MG63 (cell line): ENCODE results near the gene TMCO6. TPM values are rescaled to one million over a fixed set of nuclear protein-coding genes. Genes with fewer than 3 reads are reported as not detected.
"Not testable (repeated sequence)": the region's sequence is repeated elsewhere in the genome, so short reads cannot be mapped to it uniquely, and the experiment has no call there.

ENCODE experiments used
- DNase-seq: peaks from one replicate; pipeline ENCODE4 v3.0.0-alpha.2; 2020
- H3K27me3 ChIP-seq: fragments of 250-450 bp; sonication (Bioruptor Pico); 2 replicates; pipeline ENCODE4 v1.5.1; 2020; ENCODE audit warnings: mild to moderate bottlenecking, moderate library complexity
- H3K36me3 ChIP-seq: fragments of 250-450 bp; sonication (Bioruptor Pico); 2 replicates; pipeline ENCODE4 v1.5.1; 2020; ENCODE audit warnings: mild to moderate bottlenecking, moderate library complexity
- H3K4me3 ChIP-seq: fragments of 250-450 bp; sonication (Bioruptor Pico); 2 replicates; pipeline ENCODE4 v1.5.1; 2020; ENCODE audit warnings: mild to moderate bottlenecking, moderate library complexity
- H3K9me3 ChIP-seq: fragments of 250-450 bp; sonication (Bioruptor Pico); 2 replicates; pipeline ENCODE4 v1.5.1; 2020; ENCODE audit warnings: mild to moderate bottlenecking, moderate library complexity
- total RNA-seq: library from RNA; depleted of rRNA; stranded (reverse); fragments of >200 nt; shearing (Covaris generic); gene quantifications from 2 replicates; pipeline ENCODE4 v1.2.3, GENCODE V29; 2014; ENCODE audit warnings: low replicate concordance; rRNA removed

TMCO6 gene
- total RNA-seq = 5.5 and 10.7 TPM in 2 replicates

- H3K36me3 ChIP-seq = peaks cover 34% of the 10 kb centered on the region
- no peaks in the 10 kb centered on the region for H3K27me3 ChIP-seq
- H3K4me3 ChIP-seq = peak within 1 kb of the TSS; percentile 89
- DNase-seq = peak; percentile 99
- no peaks in the 10 kb centered on the region for H3K9me3 ChIP-seq
Measured at GRCh38 chr5:140639148-140639981, at the start of gene TMCO6. TMCO6 (plus strand) TSS chr5:140639451; CDS start chr5:140639528, 77 bp downstream.

GRCh38 chr5:140590861-140591260 lies 48.4 kb upstream of the TMCO6 start:
- Histone ChIP-seq H3K36me3 (no peaks in the 10 kb centered on the region), H3K27me3 (no peaks in the 10 kb centered on the region), H3K4me3 (no peak overlapping the region), H3K9me3 (no peaks in the 10 kb centered on the region)
- DNase-seq = no peak

- DNase-seq = peak; percentile 43
- H3K9me3 ChIP-seq = no peaks in the 10 kb centered on the region
- H3K36me3 ChIP-seq = no peaks in the 10 kb centered on the region
- no peaks in the 10 kb centered on the region for H3K27me3 ChIP-seq
- no peak overlapping the region for H3K4me3 ChIP-seq
Measured at GRCh38 chr5:140591747-140592372, 47.4 kb upstream of the TMCO6 start.

GRCh38 chr5:140593070-140593469 lies 46.2 kb upstream of the TMCO6 start:
- not testable (repeated sequence) for H3K9me3 ChIP-seq, H3K27me3 ChIP-seq, H3K4me3 ChIP-seq, H3K36me3 ChIP-seq, DNase-seq

GRCh38 chr5:140594169-140594568 lies 45.1 kb upstream of the TMCO6 start:
- no peaks in the 10 kb centered on the region for H3K36me3 ChIP-seq

GRCh38 chr5:140595538-140596300 lies 43.5 kb upstream of the TMCO6 start:
- no peaks in the 10 kb centered on the region for H3K36me3 ChIP-seq
- H3K4me3 ChIP-seq = no peak overlapping the region
- H3K9me3 ChIP-seq = no peaks in the 10 kb centered on the region
- DNase-seq = no peak
- H3K27me3 ChIP-seq = no peaks in the 10 kb centered on the region

More at GRCh38 chr5:140594169-140594568, 45.1 kb upstream of the TMCO6 start:
- no peaks in the 10 kb centered on the region for H3K9me3 ChIP-seq
- H3K27me3 ChIP-seq = no peaks in the 10 kb centered on the region
- no peak for DNase-seq
- no peak overlapping the region for H3K4me3 ChIP-seq

- Histone ChIP-seq H3K9me3 (no peaks in the 10 kb centered on the region), H3K4me3 (no peak overlapping the region), H3K27me3 (no peaks in the 10 kb centered on the region), H3K36me3 (no peaks in the 10 kb centered on the region)
- no peak for DNase-seq
Measured at GRCh38 chr5:140596321-140596741, 42.9 kb upstream of the TMCO6 start.

- Histone ChIP-seq H3K27me3 (no peaks in the 10 kb centered on the region), H3K4me3 (no peak overlapping the region), H3K9me3 (no peaks in the 10 kb centered on the region), H3K36me3 (no peaks in the 10 kb centered on the region)
- DNase-seq = no peak
Measured at GRCh38 chr5:140598836-140599235, 40.4 kb upstream of the TMCO6 start.

GRCh38 chr5:140600096-140600495 lies 39.2 kb upstream of the TMCO6 start:
- H3K27me3 ChIP-seq = no peaks in the 10 kb centered on the region
- H3K9me3 ChIP-seq = no peaks in the 10 kb centered on the region
- DNase-seq = no peak
- no peak overlapping the region for H3K4me3 ChIP-seq
- no peaks in the 10 kb centered on the region for H3K36me3 ChIP-seq

GRCh38 chr5:140602147-140602546 lies 37.1 kb upstream of the TMCO6 start:
- Histone ChIP-seq H3K9me3 (no peaks in the 10 kb centered on the region), H3K36me3 (no peaks in the 10 kb centered on the region), H3K27me3 (no peaks in the 10 kb centered on the region), H3K4me3 (no peak overlapping the region)
- no peak for DNase-seq

- not testable (repeated sequence) for H3K36me3 ChIP-seq, DNase-seq, H3K4me3 ChIP-seq, H3K9me3 ChIP-seq, H3K27me3 ChIP-seq
Measured at GRCh38 chr5:140603446-140603698, 35.9 kb upstream of the TMCO6 start.

- DNase-seq = no peak
- no peak overlapping the region for H3K4me3 ChIP-seq
- no peaks in the 10 kb centered on the region for H3K27me3 ChIP-seq
- H3K36me3 ChIP-seq = no peaks in the 10 kb centered on the region
- H3K9me3 ChIP-seq = no peaks in the 10 kb centered on the region
Measured at GRCh38 chr5:140603734-140604133, 35.5 kb upstream of the TMCO6 start.

- DNase-seq = no peak
- Histone ChIP-seq H3K36me3 (no peaks in the 10 kb centered on the region), H3K9me3 (no peaks in the 10 kb centered on the region), H3K27me3 (no peaks in the 10 kb centered on the region), H3K4me3 (no peak overlapping the region)
Measured at GRCh38 chr5:140605879-140606278, 33.4 kb upstream of the TMCO6 start.

- no peaks in the 10 kb centered on the region for H3K36me3 ChIP-seq
- DNase-seq = no peak
- no peaks in the 10 kb centered on the region for H3K9me3 ChIP-seq
- H3K27me3 ChIP-seq = no peaks in the 10 kb centered on the region
- H3K4me3 ChIP-seq = no peak overlapping the region
Measured at GRCh38 chr5:140607031-140607430, 32.2 kb upstream of the TMCO6 start.

GRCh38 chr5:140608722-140609121 lies 30.5 kb upstream of the TMCO6 start:
- DNase-seq = no peak
- Histone ChIP-seq H3K4me3 (no peak overlapping the region), H3K36me3 (no peaks in the 10 kb centered on the region), H3K9me3 (no peaks in the 10 kb centered on the region), H3K27me3 (no peaks in the 10 kb centered on the region)

GRCh38 chr5:140609126-140609525 lies 30.1 kb upstream of the TMCO6 start:
- no peak overlapping the region for H3K4me3 ChIP-seq
- DNase-seq = peak; percentile 68
- H3K27me3 ChIP-seq = no peaks in the 10 kb centered on the region
- no peaks in the 10 kb centered on the region for H3K9me3 ChIP-seq
- no peaks in the 10 kb centered on the region for H3K36me3 ChIP-seq

- H3K36me3 ChIP-seq = no peaks in the 10 kb centered on the region
- no peak for DNase-seq
- H3K4me3 ChIP-seq = no peak overlapping the region
- H3K9me3 ChIP-seq = no peaks in the 10 kb centered on the region
- no peaks in the 10 kb centered on the region for H3K27me3 ChIP-seq
Measured at GRCh38 chr5:140611020-140611521, 28.2 kb upstream of the TMCO6 start.
